G401.6 (cell line): ENCODE results near the gene PKLR.
"Not testable (repeated sequence)": the region's sequence is repeated elsewhere in the genome, so short reads cannot be mapped to it uniquely, and the experiment has no call there.

ENCODE experiments used
- FAIRE-seq: peaks from 2 replicates; lab custom pipeline; 2012; peaks lifted over from hg19 to GRCh38; lab: Jason Lieb, UNC

PKLR gene

GRCh38 chr1:155254714-155255242 is 46.5 kb downstream of the PKLR start:
- no peak for FAIRE-seq

GRCh38 chr1:155254228-155254713 is 47.0 kb downstream of the PKLR start:
- FAIRE-seq: no peak

GRCh38 chr1:155253797-155254196 is 47.4 kb downstream of the PKLR start:
- FAIRE-seq: no peak

GRCh38 chr1:155253208-155253607 is 48.0 kb downstream of the PKLR start:
- no peak for FAIRE-seq

- no peak for FAIRE-seq
These were observed 49.7 kb downstream of the PKLR start for GRCh38 chr1:155251566-155251965.

GRCh38 chr1:155250633-155251449 is 50.4 kb downstream of the PKLR start:
- peak; percentile 82 for FAIRE-seq

- no peak for FAIRE-seq
These were observed 51.0 kb downstream of the PKLR start for GRCh38 chr1:155250246-155250632.

- no peak for FAIRE-seq
These were observed 53.3 kb downstream of the PKLR start for GRCh38 chr1:155247667-155248553.

- not testable (repeated sequence) for FAIRE-seq
These were observed 54.4 kb downstream of the PKLR start for GRCh38 chr1:155246796-155247195.

GRCh38 chr1:155245163-155245524 is 56.1 kb downstream of the PKLR start:
- FAIRE-seq: no peak

GRCh38 chr1:155244368-155245162 is 56.7 kb downstream of the PKLR start:
- FAIRE-seq: peak; percentile 91

GRCh38 chr1:155242805-155243358 is 58.4 kb downstream of the PKLR start:
- no peak for FAIRE-seq

GRCh38 chr1:155241841-155242264 is 59.4 kb downstream of the PKLR start:
- no peak for FAIRE-seq

- FAIRE-seq: peak; percentile 46
These were observed 60.1 kb downstream of the PKLR start for GRCh38 chr1:155241069-155241679.
